Keratinocyte (primary cell): ENCODE measurements around the gene CFAP46. TPM values are rescaled to one million over a fixed set of nuclear protein-coding genes. Genes with fewer than 3 reads are reported as not detected.
"Not testable (repeated sequence)": the region's sequence is repeated elsewhere in the genome, so short reads cannot be mapped to it uniquely, and the experiment has no call there.

Experiments
- DNase-seq: peaks from one replicate; pipeline ENCODE4 v3.0.0-alpha.2; 2011; ENCODE audit warnings: low read depth, missing footprints, low spot score
- FAIRE-seq: peaks from 2 replicates; lab custom pipeline; 2011; peaks lifted over from hg19 to GRCh38; lab: Jason Lieb, UNC
- H2AFZ ChIP-seq: 2 replicates; pipeline ENCODE4 v1.6.0; 2012; ENCODE audit warnings: low read length, control low read depth, inconsistent platforms; ENCODE audit not compliant: control insufficient read depth
- H3K27ac ChIP-seq: 2 replicates; pipeline ENCODE4 v1.5.1; 2011; ENCODE audit warnings: low read length; ENCODE audit not compliant: control insufficient read depth, insufficient read depth
- H3K27me3 ChIP-seq: 3 replicates; pipeline ENCODE4 v1.6.0; 2011; ENCODE audit warnings: low read length; ENCODE audit not compliant: control insufficient read depth, insufficient read depth; ENCODE audit errors: extremely low read depth
- H3K36me3 ChIP-seq, 2 experiments: 2 replicates in 1 of 2; 3 replicates in 1 of 2; pipeline ENCODE4 v1.5.1; 2011; ENCODE audit warnings: low read length in 2 of 2, mild to moderate bottlenecking in 1 of 2; ENCODE audit not compliant: control insufficient read depth in 2 of 2, insufficient read depth in 2 of 2; ENCODE audit errors: extremely low read depth in 1 of 2
- H3K4me1 ChIP-seq: 3 replicates; pipeline ENCODE4 v1.5.1; 2011; ENCODE audit warnings: low read length; ENCODE audit not compliant: control insufficient read depth, insufficient read depth; ENCODE audit errors: extremely low read depth
- H3K4me2 ChIP-seq: 3 replicates; pipeline ENCODE4 v1.6.0; 2011; ENCODE audit warnings: low read depth, low read length; ENCODE audit not compliant: control insufficient read depth, insufficient read depth; ENCODE audit errors: extremely low read depth
- H3K4me3 ChIP-seq, 3 experiments: fragments of 200-600 bp in 1 of 3; sonication (generic) in 1 of 3; 2 replicates in 2 of 3; 3 replicates in 1 of 3; pipeline ENCODE4 v1.5.1; 2011 to 2016; ENCODE audit warnings: low read length in 3 of 3, mild to moderate bottlenecking in 3 of 3, control low read depth in 2 of 3, inconsistent platforms in 1 of 3, low read depth in 1 of 3, mixed read lengths in 1 of 3, mixed run types in 1 of 3, moderate library complexity in 1 of 3; ENCODE audit not compliant: control insufficient read depth in 2 of 3, insufficient read depth in 2 of 3; ENCODE audit errors: extremely low read depth in 1 of 3
- H3K79me2 ChIP-seq: 2 replicates; pipeline ENCODE4 v1.6.0; 2012; ENCODE audit warnings: low read length; ENCODE audit not compliant: control insufficient read depth, insufficient read depth
- H3K9ac ChIP-seq: 3 replicates; pipeline ENCODE4 v1.6.0; 2011; ENCODE audit warnings: low read length; ENCODE audit not compliant: control insufficient read depth, insufficient read depth; ENCODE audit errors: extremely low read depth
- H3K9me1 ChIP-seq: 3 replicates; pipeline ENCODE4 v1.6.0; 2011; ENCODE audit warnings: low read length; ENCODE audit not compliant: control insufficient read depth, insufficient read depth; ENCODE audit errors: extremely low read depth
- H3K9me3 ChIP-seq: 2 replicates; pipeline ENCODE4 v1.5.1; 2012; ENCODE audit warnings: low read depth, low read length; ENCODE audit not compliant: control insufficient read depth
- H4K20me1 ChIP-seq: 3 replicates; pipeline ENCODE4 v1.6.0; 2011; ENCODE audit warnings: low read length; ENCODE audit not compliant: control insufficient read depth, insufficient read depth; ENCODE audit errors: extremely low read depth
- EZH2 ChIP-seq: IDR thresholded peaks from one replicate; pipeline ENCODE4 v1.6.1; 2012; ENCODE audit warnings: inconsistent platforms, mild to moderate bottlenecking, low read length, moderate library complexity
- dilution Hi-C: fragments of 300-500 bp; cut with MboI; formaldehyde crosslinking; loops from one replicate; pipeline ENCODE4 v1.7.0; 2020; ENCODE audit warnings: low sequenced_read_pairs; ENCODE audit not compliant: extremely low pct_ligation_motif_present
- polyA plus RNA-seq, 5 experiments: library from polyadenylated mRNA; depleted of rRNA in 3 of 5; stranded (reverse) in 3 of 5; stranded (forward) in 1 of 5; unstranded in 1 of 5; fragments of >200 nt; gene quantifications; 1 replicate in 1 of 5; 2 replicates in 3 of 5; 3 replicates in 1 of 5; pipeline versions ENCODE4 v1.2.1 to v1.2.3, GENCODE V29; 2011 to 2012; ENCODE audit warnings: missing spikeins in 2 of 5, low read depth in 1 of 5, low replicate concordance in 1 of 5
- TF ChIP-seq, protein P1 (sequence below), 3 experiments: IDR thresholded peaks in 1 of 3; conservative IDR thresholded peaks in 1 of 3; optimal IDR thresholded peaks in 1 of 3; 2 replicates in 2 of 3; 3 replicates in 1 of 3; pipeline versions ENCODE3 to v1.5.1; 2011; ENCODE audit warnings: low read length in 3 of 3, mild to moderate bottlenecking in 3 of 3, moderate library complexity in 2 of 3, control low read depth in 1 of 3, inconsistent platforms in 1 of 3; ENCODE audit not compliant: insufficient read depth in 2 of 3; ENCODE audit errors: extremely low read depth in 1 of 3

The CFAP46 gene
- polyA plus RNA-seq, 1 donor (not counting 4 experiments of a cell fraction or from before 2014, with no cell fraction given) = 1.00 TPM

DNA sequence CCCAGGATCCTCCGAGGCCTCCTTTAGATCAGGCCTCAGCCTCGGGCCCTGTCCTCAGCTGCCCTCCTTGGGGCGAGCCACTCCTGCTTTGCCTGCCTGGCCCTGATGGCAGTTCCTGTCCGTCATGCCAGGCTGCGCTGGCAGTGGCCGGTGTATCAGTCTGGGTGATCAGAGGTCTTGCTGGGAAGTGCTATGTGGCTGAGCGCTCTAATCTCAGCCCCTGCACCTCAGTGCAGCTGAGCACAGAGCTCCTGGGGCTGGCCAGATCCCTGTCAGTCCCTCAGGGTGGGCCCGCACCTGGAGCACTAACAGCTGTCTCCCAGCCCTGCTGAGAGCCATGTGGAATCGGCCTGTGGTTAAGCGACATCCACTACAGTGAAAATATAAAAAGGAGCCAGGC lies 14.8 kb upstream of the CFAP46 start:
- H2AFZ ChIP-seq = no peak overlapping the region
- peaks cover 16% of the 10 kb centered on the region for H3K27me3 ChIP-seq
- H3K9me3 ChIP-seq = no peaks in the 10 kb centered on the region
- H4K20me1 ChIP-seq = no peaks in the 10 kb centered on the region
- TF ChIP-seq, protein P1, sequence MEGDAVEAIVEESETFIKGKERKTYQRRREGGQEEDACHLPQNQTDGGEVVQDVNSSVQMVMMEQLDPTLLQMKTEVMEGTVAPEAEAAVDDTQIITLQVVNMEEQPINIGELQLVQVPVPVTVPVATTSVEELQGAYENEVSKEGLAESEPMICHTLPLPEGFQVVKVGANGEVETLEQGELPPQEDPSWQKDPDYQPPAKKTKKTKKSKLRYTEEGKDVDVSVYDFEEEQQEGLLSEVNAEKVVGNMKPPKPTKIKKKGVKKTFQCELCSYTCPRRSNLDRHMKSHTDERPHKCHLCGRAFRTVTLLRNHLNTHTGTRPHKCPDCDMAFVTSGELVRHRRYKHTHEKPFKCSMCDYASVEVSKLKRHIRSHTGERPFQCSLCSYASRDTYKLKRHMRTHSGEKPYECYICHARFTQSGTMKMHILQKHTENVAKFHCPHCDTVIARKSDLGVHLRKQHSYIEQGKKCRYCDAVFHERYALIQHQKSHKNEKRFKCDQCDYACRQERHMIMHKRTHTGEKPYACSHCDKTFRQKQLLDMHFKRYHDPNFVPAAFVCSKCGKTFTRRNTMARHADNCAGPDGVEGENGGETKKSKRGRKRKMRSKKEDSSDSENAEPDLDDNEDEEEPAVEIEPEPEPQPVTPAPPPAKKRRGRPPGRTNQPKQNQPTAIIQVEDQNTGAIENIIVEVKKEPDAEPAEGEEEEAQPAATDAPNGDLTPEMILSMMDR (optimal IDR thresholded peaks at IDR 0.05 in 1 of 3, IDR thresholded peaks at IDR 0.05 in 1 of 3, conservative IDR thresholded peaks at IDR 0.05 in 1 of 3; ENCODE audit: extremely low read depth in 1 of 3, insufficient read depth in 2 of 3, low read length in 3 of 3) = no peak
- TF ChIP-seq EZH2 = no peak
- no peak overlapping the region for H3K4me2 ChIP-seq
- dilution Hi-C loops = no loop called here
- FAIRE-seq (no peak), DNase-seq (no peak)
- peaks cover 5% of the 10 kb centered on the region for H3K4me1 ChIP-seq
- no peaks in the 10 kb centered on the region for H3K36me3 ChIP-seq
- H3K79me2 ChIP-seq = no peaks in the 10 kb centered on the region
- no peak overlapping the region for H3K4me3 ChIP-seq
- no peak overlapping the region for H3K27ac ChIP-seq
- no peak overlapping the region for H3K9ac ChIP-seq
- H3K9me1 ChIP-seq = no peaks in the 10 kb centered on the region

DNA sequence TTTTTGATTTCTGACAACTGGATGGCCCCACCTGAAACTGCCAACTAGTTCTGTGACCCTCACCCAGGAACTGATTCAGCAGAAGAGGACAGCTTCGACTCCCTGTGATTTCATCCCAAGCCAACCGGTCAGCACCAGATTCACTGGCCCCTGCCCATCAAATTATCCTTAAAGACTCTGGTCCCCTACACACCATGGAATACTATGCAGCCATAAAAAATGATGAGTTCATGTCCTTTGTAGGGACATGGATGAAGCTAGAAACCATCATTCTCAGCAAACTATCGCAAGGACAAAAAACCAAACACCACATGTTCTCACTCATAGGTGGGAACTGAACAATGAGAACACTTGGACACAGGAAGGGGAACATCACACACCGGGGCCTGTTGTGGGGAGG lies 13.9 kb upstream of the CFAP46 start:
- H3K79me2 ChIP-seq, H4K20me1 ChIP-seq, H3K9me3 ChIP-seq, H3K4me1 ChIP-seq, H3K9me1 ChIP-seq, H3K9ac ChIP-seq, H3K4me3 ChIP-seq, dilution Hi-C loops, FAIRE-seq, H3K27ac ChIP-seq, H3K4me2 ChIP-seq, H2AFZ ChIP-seq, H3K36me3 ChIP-seq, DNase-seq: not testable (repeated sequence)
- peaks cover 24% of the 10 kb centered on the region for H3K27me3 ChIP-seq

- H3K4me1 ChIP-seq = no peaks in the 10 kb centered on the region
- no peak for FAIRE-seq
- no peak overlapping the region for H2AFZ ChIP-seq
- no peak overlapping the region for H3K4me2 ChIP-seq
- no peak overlapping the region for H3K27ac ChIP-seq
- no peaks in the 10 kb centered on the region for H3K9me3 ChIP-seq
- no peaks in the 10 kb centered on the region for H3K79me2 ChIP-seq
- TF ChIP-seq, protein P1 (optimal IDR thresholded peaks at IDR 0.05 in 1 of 3, IDR thresholded peaks at IDR 0.05 in 1 of 3, conservative IDR thresholded peaks at IDR 0.05 in 1 of 3; ENCODE audit: extremely low read depth in 1 of 3, insufficient read depth in 2 of 3, low read length in 3 of 3) = no peak
- TF ChIP-seq EZH2 = no peak
- no peak overlapping the region for H3K9ac ChIP-seq
- no peaks in the 10 kb centered on the region for H3K36me3 ChIP-seq
- H4K20me1 ChIP-seq = no peaks in the 10 kb centered on the region
- no peaks in the 10 kb centered on the region for H3K9me1 ChIP-seq
- H3K4me3 ChIP-seq = no peak overlapping the region
- peaks cover 24% of the 10 kb centered on the region for H3K27me3 ChIP-seq
- DNase-seq = no peak
- dilution Hi-C loops = no loop called here
Measured at GRCh38 chr10:132955479-132955878, 13.1 kb upstream of the CFAP46 start.
